Duodenal mucosa (tissue), 2 donors: ENCODE measurements around the gene SMARCD1.

ENCODE experiments used
- H3K27ac ChIP-seq: one replicate; pipeline ENCODE4 v1.7.0; 2013; ENCODE audit warnings: low read depth, low read length
- H3K27me3 ChIP-seq, 2 donors: one replicate each; pipeline ENCODE4 v1.7.0; 2013; ENCODE audit warnings: low read length in 2 of 2, control low read depth in 1 of 2; ENCODE audit not compliant: insufficient read depth in 2 of 2, control insufficient read depth in 1 of 2
- H3K36me3 ChIP-seq, 2 donors: one replicate each; pipeline ENCODE4 v1.7.0; 2013; ENCODE audit warnings: low read length in 2 of 2, control low read depth in 1 of 2; ENCODE audit not compliant: insufficient read depth in 2 of 2, control insufficient read depth in 1 of 2
- H3K4me1 ChIP-seq, 2 donors: one replicate each; pipeline ENCODE4 v1.7.0; 2013; ENCODE audit warnings: low read length in 2 of 2, control low read depth in 1 of 2; ENCODE audit not compliant: insufficient read depth in 2 of 2, control insufficient read depth in 1 of 2
- H3K4me3 ChIP-seq, 2 donors: one replicate each; pipeline ENCODE4 v1.7.0; 2013; ENCODE audit warnings: low read length in 2 of 2, low read depth in 1 of 2
- H3K9ac ChIP-seq, 2 donors: one replicate each; pipeline ENCODE4 v1.7.0; 2013; ENCODE audit warnings: low read length in 2 of 2, low read depth in 1 of 2
- H3K9me3 ChIP-seq, 2 donors: one replicate each; pipeline ENCODE4 v1.7.0; 2013; ENCODE audit warnings: low read length in 2 of 2, control low read depth in 1 of 2; ENCODE audit not compliant: control insufficient read depth in 1 of 2

SMARCD1 gene

DNA sequence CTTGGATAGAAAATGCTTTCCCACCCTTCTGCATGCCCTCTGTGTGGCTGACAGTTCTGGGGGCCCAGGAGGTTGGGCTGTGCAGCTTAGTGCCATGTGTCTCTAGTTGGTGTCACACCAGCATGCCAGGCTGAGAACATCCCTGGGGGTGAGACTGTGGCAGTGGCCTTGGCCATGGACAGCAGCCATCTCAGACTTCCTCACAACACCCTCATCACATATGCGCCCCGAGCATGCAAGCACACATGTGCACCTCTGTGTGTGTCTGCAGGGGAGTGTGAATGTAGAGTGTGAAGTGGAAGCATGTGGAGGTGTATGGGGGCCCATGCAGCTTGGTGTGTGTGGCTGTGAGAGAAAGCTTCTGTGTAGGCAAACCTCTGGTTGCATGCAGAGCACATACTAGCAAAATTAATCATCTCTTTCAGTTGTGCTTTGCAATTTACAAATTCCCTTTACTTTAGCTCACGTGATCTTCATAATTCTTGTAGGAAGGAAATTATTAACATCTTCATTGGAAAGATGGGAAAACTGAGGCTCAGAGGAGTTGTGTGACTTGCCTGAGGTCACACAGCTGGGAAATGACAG, 19.3 kb upstream of the SMARCD1 start:
- Histone ChIP-seq H3K9ac (no peak overlapping the region), H3K36me3 (no peaks in the 10 kb centered on the region), H3K9me3 (no peaks in the 10 kb centered on the region), H3K4me3 (no peak overlapping the region), H3K27ac (no peak overlapping the region), H3K27me3 (no peaks in the 10 kb centered on the region), H3K4me1 (peaks cover 9 to 11% of the 10 kb centered on the region in 2 donors)

- Histone ChIP-seq H3K4me1 (peaks cover 5 to 6% of the 10 kb centered on the region in 2 donors), H3K9ac (no peak overlapping the region), H3K27me3 (no peaks in the 10 kb centered on the region), H3K36me3 (no peaks in the 10 kb centered on the region), H3K9me3 (no peaks in the 10 kb centered on the region), H3K27ac (no peak overlapping the region), H3K4me3 (no peak overlapping the region)
Measured at GRCh38 chr12:50066402-50066801, 18.7 kb upstream of the SMARCD1 start.

DNA sequence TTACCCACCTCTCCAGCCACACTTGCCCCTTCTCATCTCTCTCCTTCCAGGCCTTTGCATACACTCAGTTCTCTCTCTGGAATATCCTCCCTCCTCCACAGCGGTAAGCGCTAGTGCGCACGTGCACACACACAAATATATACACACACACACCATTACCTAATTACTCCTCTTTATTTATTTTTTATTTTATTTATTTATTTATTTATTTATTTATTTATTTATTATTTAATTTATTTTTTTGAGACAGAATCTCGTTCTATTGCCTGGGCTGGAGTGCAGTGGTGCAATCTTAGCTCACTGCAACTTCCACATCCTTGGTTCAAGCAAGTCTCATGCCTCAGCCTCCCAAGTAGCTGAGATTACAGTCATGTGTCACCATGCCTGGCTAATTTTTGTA, 16.1 kb upstream of the SMARCD1 start:
- H3K9ac ChIP-seq = no peak overlapping the region
- no peak overlapping the region for H3K4me3 ChIP-seq
- H3K36me3 ChIP-seq = no peaks in the 10 kb centered on the region
- H3K9me3 ChIP-seq = no peaks in the 10 kb centered on the region
- no peak overlapping the region for H3K27ac ChIP-seq
- peaks cover 3 to 5% of the 10 kb centered on the region in 2 donors for H3K4me1 ChIP-seq
- no peaks in the 10 kb centered on the region for H3K27me3 ChIP-seq

- no peaks in the 10 kb centered on the region for H3K9me3 ChIP-seq
- H3K4me1 ChIP-seq = peaks cover 3 to 5% of the 10 kb centered on the region in 2 donors
- H3K36me3 ChIP-seq = no peaks in the 10 kb centered on the region
- H3K27me3 ChIP-seq = no peaks in the 10 kb centered on the region
- no peak overlapping the region for H3K9ac ChIP-seq
- H3K27ac ChIP-seq = no peak overlapping the region
- no peak overlapping the region for H3K4me3 ChIP-seq
Measured at GRCh38 chr12:50069539-50069938, 15.6 kb upstream of the SMARCD1 start.

GRCh38 chr12:50070314-50071060, 14.7 kb upstream of the SMARCD1 start:
- peaks cover 7 to 8% of the 10 kb centered on the region in 2 donors for H3K4me1 ChIP-seq

GRCh38 chr12:50072198-50072907, 12.8 kb upstream of the SMARCD1 start:
- Histone ChIP-seq H3K9ac (no peak overlapping the region), H3K27ac (no peak overlapping the region), H3K4me1 (peaks cover 11% of the 10 kb centered on the region in 2 donors), H3K9me3 (no peaks in the 10 kb centered on the region), H3K4me3 (no peak overlapping the region), H3K36me3 (no peaks in the 10 kb centered on the region), H3K27me3 (no peaks in the 10 kb centered on the region)

More at GRCh38 chr12:50070314-50071060, 14.7 kb upstream of the SMARCD1 start:
- H3K36me3 ChIP-seq = no peaks in the 10 kb centered on the region
- H3K4me3 ChIP-seq = peak overlapping the region in 1 of 2 donors; percentile 25
- H3K27me3 ChIP-seq = no peaks in the 10 kb centered on the region
- no peak overlapping the region for H3K27ac ChIP-seq
- peak overlapping the region in 1 of 2 donors; percentile 36 for H3K9ac ChIP-seq
- H3K9me3 ChIP-seq = no peaks in the 10 kb centered on the region

GRCh38 chr12:50073206-50073605, 11.9 kb upstream of the SMARCD1 start:
- peaks cover 11% of the 10 kb centered on the region in 2 donors for H3K4me1 ChIP-seq
- no peak overlapping the region for H3K9ac ChIP-seq
- no peak overlapping the region for H3K27ac ChIP-seq
- H3K36me3 ChIP-seq = no peaks in the 10 kb centered on the region
- H3K4me3 ChIP-seq = no peak overlapping the region
- no peaks in the 10 kb centered on the region for H3K27me3 ChIP-seq
- H3K9me3 ChIP-seq = no peaks in the 10 kb centered on the region

DNA sequence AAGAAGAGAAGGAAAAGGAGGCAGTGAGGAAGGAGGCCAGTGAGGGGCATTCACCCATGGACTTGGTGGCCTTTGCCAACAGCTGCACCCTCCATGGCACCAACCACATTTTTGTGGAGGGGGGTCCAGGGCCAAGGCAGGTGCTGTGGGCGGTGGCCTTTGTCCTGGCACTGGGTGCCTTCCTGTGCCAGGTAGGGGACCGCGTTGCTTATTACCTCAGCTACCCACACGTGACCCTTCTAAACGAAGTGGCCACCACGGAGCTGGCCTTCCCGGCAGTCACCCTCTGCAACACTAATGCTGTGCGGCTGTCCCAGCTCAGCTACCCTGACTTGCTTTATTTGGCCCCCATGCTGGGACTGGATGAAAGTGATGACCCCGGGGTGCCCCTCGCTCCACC, 11.4 kb upstream of the SMARCD1 start:
- Histone ChIP-seq H3K36me3 (no peaks in the 10 kb centered on the region), H3K4me3 (no peak overlapping the region), H3K27me3 (no peaks in the 10 kb centered on the region), H3K9ac (no peak overlapping the region), H3K9me3 (no peaks in the 10 kb centered on the region), H3K27ac (no peak overlapping the region), H3K4me1 (peaks cover 11% of the 10 kb centered on the region in 2 donors)

- Histone ChIP-seq H3K27me3 (no peaks in the 10 kb centered on the region), H3K27ac (no peak overlapping the region), H3K36me3 (no peaks in the 10 kb centered on the region), H3K9ac (peak overlapping the region in 1 of 2 donors; percentile 3), H3K4me1 (peaks cover 9 to 11% of the 10 kb centered on the region in 2 donors), H3K9me3 (no peaks in the 10 kb centered on the region), H3K4me3 (no peak overlapping the region)
Measured at GRCh38 chr12:50074936-50075807, 10.0 kb upstream of the SMARCD1 start.
